OCI-LY1 (cell line): ENCODE measurements around the gene L1CAM.

Source experiments
- H2AFZ ChIP-seq: fragments of 200-600 bp; sonication (generic), shearing (Covaris generic); 2 replicates; pipeline ENCODE4 v1.6.0; 2014; ENCODE audit warnings: antibody characterized with exemption, mild to moderate bottlenecking, low read length
- H3F3A ChIP-seq: fragments of 200-600 bp; sonication (generic), shearing (Covaris generic); 2 replicates; pipeline ENCODE4 v1.6.0; 2014; ENCODE audit warnings: mild to moderate bottlenecking, antibody characterized with exemption, low read length, moderate library complexity; ENCODE audit not compliant: insufficient read depth
- H3K27ac ChIP-seq: fragments of 200-600 bp; sonication (generic); 2 replicates; pipeline ENCODE4 v1.5.1; 2014; ENCODE audit warnings: low read length, mixed run types, mild to moderate bottlenecking, low read depth; ENCODE audit not compliant: poor library complexity, severe bottlenecking
- H3K27me3 ChIP-seq: fragments of 200-600 bp; sonication (generic); 2 replicates; pipeline ENCODE4 v1.6.0; 2014; ENCODE audit warnings: antibody characterized with exemption, mild to moderate bottlenecking, low read length, moderate library complexity; ENCODE audit not compliant: insufficient read depth
- H3K36me3 ChIP-seq: fragments of 200-600 bp; sonication (generic); 2 replicates; pipeline ENCODE4 v1.6.1; 2014; ENCODE audit warnings: mild to moderate bottlenecking, antibody characterized with exemption, low read length, moderate library complexity, mixed read lengths; ENCODE audit not compliant: insufficient read depth
- H3K4me1 ChIP-seq: fragments of 200-600 bp; sonication (generic); 2 replicates; pipeline ENCODE4 v1.5.1; 2014; ENCODE audit warnings: mild to moderate bottlenecking, low read length, moderate library complexity; ENCODE audit not compliant: insufficient read depth, severe bottlenecking
- H3K4me2 ChIP-seq: fragments of 200-600 bp; sonication (generic), shearing (Covaris generic); 2 replicates; pipeline ENCODE4 v1.6.1; 2014; ENCODE audit warnings: low read length
- H3K4me3 ChIP-seq: fragments of 200-600 bp; sonication (generic); 2 replicates; pipeline ENCODE4 v1.5.1; 2014; ENCODE audit warnings: low read length, low read depth, mild to moderate bottlenecking, mixed read lengths; ENCODE audit not compliant: poor library complexity, severe bottlenecking
- H3K79me2 ChIP-seq: fragments of 200-600 bp; shearing (Covaris generic); 2 replicates; pipeline ENCODE4 v1.6.1; 2016; ENCODE audit warnings: mixed run types, low read length, mixed read lengths; ENCODE audit not compliant: insufficient read depth
- H3K9ac ChIP-seq: fragments of 200-600 bp; sonication (generic), shearing (Covaris generic); 2 replicates; pipeline ENCODE4 v1.6.1; 2014; ENCODE audit warnings: mild to moderate bottlenecking, low read length, mixed read lengths
- H3K9me2 ChIP-seq: fragments of 200-600 bp; sonication (generic), shearing (Covaris generic); 2 replicates; pipeline ENCODE4 v1.6.1; 2014; ENCODE audit warnings: low read depth, mild to moderate bottlenecking, low read length, mixed read lengths
- H3K9me3 ChIP-seq: fragments of 200-600 bp; shearing (Covaris generic); 2 replicates; pipeline ENCODE4 v1.6.1; 2014; ENCODE audit warnings: low read length, mixed read lengths
- H4K20me1 ChIP-seq: fragments of 200-600 bp; sonication (generic), shearing (Covaris generic); 2 replicates; pipeline ENCODE4 v1.6.0; 2016; ENCODE audit warnings: mild to moderate bottlenecking, low read length; ENCODE audit not compliant: insufficient read depth
- CTCF ChIP-seq: fragments of 200-600 bp; sonication (generic), shearing (Covaris generic); IDR thresholded peaks from 2 replicates; pipeline ENCODE4 v1.5.1; 2017; ENCODE audit warnings: mild to moderate bottlenecking, antibody characterized with exemption, low read length, moderate library complexity, mixed read lengths
- EZH2 ChIP-seq: fragments of 200-600 bp; sonication (generic), shearing (Covaris generic); IDR thresholded peaks from 2 replicates; pipeline ENCODE4 v1.8.0; 2017; ENCODE audit warnings: borderline replicate concordance, mixed run types, mild to moderate bottlenecking, antibody characterized with exemption, low read length, moderate library complexity, mixed read lengths

L1CAM gene

GRCh38 chrX:153844509-153845082, 41.4 kb downstream of the L1CAM start:
- no peaks in the 10 kb centered on the region for H3K27me3 ChIP-seq
- H3K79me2 ChIP-seq: no peaks in the 10 kb centered on the region
- no peaks in the 10 kb centered on the region for H3K9me3 ChIP-seq
- no peaks in the 10 kb centered on the region for H3K36me3 ChIP-seq
- no peak overlapping the region for H3K9ac ChIP-seq
- TF ChIP-seq EZH2: no peak
- no peak for TF ChIP-seq CTCF
- no peaks in the 10 kb centered on the region for H3F3A ChIP-seq
- no peaks in the 10 kb centered on the region for H3K9me2 ChIP-seq
- H3K27ac ChIP-seq: no peak overlapping the region
- no peaks in the 10 kb centered on the region for H4K20me1 ChIP-seq
- H3K4me2 ChIP-seq: no peak overlapping the region
- no peaks in the 10 kb centered on the region for H3K4me1 ChIP-seq
- H2AFZ ChIP-seq: no peak overlapping the region
- no peak overlapping the region for H3K4me3 ChIP-seq

- no peak overlapping the region for H3K4me2 ChIP-seq
- H3K36me3 ChIP-seq: no peaks in the 10 kb centered on the region
- no peaks in the 10 kb centered on the region for H4K20me1 ChIP-seq
- no peak overlapping the region for H3K4me3 ChIP-seq
- TF ChIP-seq CTCF (no peak), EZH2 (no peak)
- no peaks in the 10 kb centered on the region for H3K9me3 ChIP-seq
- H3K4me1 ChIP-seq: no peaks in the 10 kb centered on the region
- H3K9ac ChIP-seq: no peak overlapping the region
- no peak overlapping the region for H2AFZ ChIP-seq
- no peak overlapping the region for H3K27ac ChIP-seq
- H3F3A ChIP-seq: no peaks in the 10 kb centered on the region
- no peaks in the 10 kb centered on the region for H3K27me3 ChIP-seq
- no peaks in the 10 kb centered on the region for H3K79me2 ChIP-seq
- H3K9me2 ChIP-seq: no peaks in the 10 kb centered on the region
These were observed 49.1 kb downstream of the L1CAM start for GRCh38 chrX:153836921-153837320.

DNA sequence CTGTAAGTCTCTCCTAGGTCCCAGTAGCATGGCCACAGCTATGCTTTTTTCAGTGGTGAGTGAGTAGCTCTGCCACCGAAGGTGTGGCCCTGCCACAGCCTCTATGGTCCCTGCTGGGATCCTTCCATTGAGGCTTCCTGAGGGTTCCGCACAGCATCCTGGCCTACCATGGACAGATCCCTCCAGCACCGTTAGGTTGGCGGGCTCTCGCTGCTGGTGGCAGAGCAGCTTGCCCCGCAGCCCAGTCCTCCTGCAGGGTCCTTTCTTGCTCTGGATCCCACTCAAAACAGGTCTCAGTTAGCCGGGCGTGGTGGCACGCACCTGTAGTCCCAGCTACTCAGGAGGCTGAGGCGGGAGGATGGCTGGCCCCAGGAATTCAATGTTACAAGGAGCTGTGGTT, 53.2 kb downstream of the L1CAM start:
- Histone ChIP-seq H3K27ac (no peak overlapping the region), H3K4me1 (no peaks in the 10 kb centered on the region), H3K9me2 (no peaks in the 10 kb centered on the region), H3K36me3 (no peaks in the 10 kb centered on the region), H3K4me3 (no peak overlapping the region), H3K9me3 (no peaks in the 10 kb centered on the region), H3K27me3 (no peaks in the 10 kb centered on the region), H2AFZ (no peak overlapping the region), H3K4me2 (no peak overlapping the region), H3F3A (no peaks in the 10 kb centered on the region), H4K20me1 (no peaks in the 10 kb centered on the region), H3K9ac (no peak overlapping the region), H3K79me2 (no peaks in the 10 kb centered on the region)
- no peak for TF ChIP-seq EZH2
- TF ChIP-seq CTCF: no peak
